ENCODE measurements around the gene AFF3. TPM values are rescaled to one million over a fixed set of nuclear protein-coding genes. Genes with fewer than 3 reads are reported as not detected.

The AFF3 gene
- total RNA-seq, 1 donor: 23.2 TPM

DNA sequence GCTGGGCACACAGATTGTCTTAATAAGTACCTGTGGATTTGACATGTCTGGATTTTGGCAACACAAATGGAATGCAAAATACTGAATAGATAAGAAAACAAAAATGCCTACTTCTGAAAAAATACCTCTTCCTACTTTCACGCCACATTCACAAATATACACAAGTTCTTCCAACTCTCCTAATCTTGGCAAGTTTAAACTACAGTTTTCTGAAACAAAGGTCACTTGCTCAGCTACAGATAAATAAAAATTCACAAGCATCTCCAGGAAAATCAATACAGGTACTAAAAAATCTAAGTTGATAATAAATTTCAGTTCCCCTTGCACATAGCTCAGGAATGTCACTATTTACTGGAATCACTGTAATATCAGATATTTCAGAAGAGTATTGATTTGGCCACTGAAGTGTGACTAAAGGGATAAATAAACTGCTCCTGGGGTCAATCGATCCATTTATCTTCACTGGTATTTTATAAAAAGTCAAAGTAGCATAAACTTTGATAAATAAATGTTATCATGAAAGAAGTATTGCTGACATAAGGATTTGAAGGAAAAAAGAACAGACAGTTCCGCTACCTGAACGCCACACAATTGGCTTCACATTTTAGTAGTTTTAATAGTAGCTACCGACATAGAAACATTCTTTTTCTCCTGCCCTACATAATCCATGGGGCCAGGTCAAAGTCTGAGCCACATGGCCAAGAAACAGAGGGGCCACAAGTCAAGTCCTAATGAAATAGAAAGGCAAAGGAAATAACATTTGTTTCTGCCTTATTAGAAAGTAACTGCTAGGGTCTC lies 243.1 kb downstream of the AFF3 start:
- no peak for DNase-seq (ENCODE audit: low read depth in 2 of 3, low spot score in 2 of 3)

DNA sequence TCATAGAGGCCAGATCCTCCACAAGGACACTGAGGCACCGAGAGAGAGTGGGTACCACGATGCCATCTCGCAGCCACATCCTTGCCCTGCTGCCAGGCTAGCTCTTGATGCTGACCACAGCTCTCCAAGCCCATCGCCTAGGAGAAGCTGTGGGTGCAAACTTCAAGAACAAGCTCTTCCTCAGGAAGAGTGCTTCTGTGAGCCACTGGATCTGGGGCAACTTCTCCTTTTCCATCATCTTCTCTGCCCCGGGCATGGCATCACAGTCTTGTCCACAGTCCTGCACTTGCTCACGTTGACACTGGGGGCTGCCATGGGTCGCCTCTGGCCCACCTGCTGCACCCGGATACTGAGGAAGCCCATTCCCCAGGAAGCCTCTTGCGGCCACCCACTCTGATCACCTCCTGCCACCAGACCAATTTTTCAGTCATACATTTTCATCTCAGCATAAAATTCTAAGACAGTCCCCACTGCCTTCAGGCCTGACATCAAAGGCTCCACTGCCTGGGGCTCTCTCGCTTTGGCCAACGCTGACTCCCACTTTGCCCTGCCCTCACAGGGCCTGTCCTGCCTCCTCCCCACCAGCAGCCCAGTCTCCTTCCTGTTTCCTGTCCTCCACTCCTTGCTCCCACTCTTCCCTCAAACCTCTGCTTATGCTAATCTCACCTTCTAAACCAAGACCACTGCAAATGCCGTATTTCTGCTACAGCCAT lies 243.9 kb downstream of the AFF3 start:
- peak in 2 of 3 donors; percentile 2 to 29 for DNase-seq (ENCODE audit: low read depth in 2 of 3, low spot score in 2 of 3)

GRCh38 chr2:99891428-99891780 lies 251.0 kb downstream of the AFF3 start:
- no peak for DNase-seq (ENCODE audit: low read depth in 2 of 3, low spot score in 2 of 3)

- DNase-seq (ENCODE audit: low read depth in 2 of 3, low spot score in 2 of 3): no peak
Measured at GRCh38 chr2:99890568-99891427, 251.6 kb downstream of the AFF3 start.

GRCh38 chr2:99888617-99889016 lies 253.8 kb downstream of the AFF3 start:
- DNase-seq (ENCODE audit: low read depth in 2 of 3, low spot score in 2 of 3): no peak

DNA sequence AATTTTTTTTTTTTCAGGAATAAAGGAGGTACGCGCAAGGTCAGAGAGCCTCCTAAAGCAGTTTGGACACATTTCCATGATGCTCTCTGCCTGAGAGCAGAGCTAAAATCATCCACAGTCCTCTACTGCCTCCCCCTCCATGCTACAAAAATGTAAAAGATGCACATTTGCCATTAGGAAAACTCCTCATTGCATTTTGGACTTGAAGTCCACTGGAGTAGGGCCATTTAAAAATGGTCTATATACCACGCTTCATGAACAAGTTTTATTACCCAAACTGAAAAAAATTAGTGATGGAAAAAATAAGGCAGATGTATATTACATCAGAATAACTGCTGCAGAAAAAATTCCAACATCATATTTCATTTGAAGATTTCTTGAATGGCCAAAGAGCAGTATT lies 256.0 kb downstream of the AFF3 start:
- no peak for DNase-seq (ENCODE audit: low read depth in 2 of 3, low spot score in 2 of 3)

DNA sequence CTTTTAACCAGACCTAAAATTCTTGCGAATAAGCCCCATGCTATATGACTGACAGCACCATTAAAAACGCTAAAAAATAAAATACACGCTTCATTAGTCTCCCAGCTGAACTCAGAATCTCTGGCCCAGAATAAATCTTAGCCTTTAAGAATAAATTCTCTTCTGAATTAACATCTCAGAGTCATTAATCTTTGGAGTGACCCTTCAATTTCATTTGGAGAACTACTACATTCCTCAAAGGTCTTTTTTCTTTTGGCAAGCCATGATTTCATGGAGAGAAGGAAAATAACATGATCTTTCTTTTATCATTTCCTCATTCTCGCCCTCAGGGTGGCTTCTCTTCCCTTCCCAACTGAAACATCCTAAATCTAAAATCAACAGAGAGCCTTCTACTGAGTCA lies 259.0 kb downstream of the AFF3 start:
- no peak for DNase-seq (ENCODE audit: low read depth in 2 of 3, low spot score in 2 of 3)

GRCh38 chr2:99881901-99882591 lies 260.3 kb downstream of the AFF3 start:
- DNase-seq (ENCODE audit: low read depth in 2 of 3, low spot score in 2 of 3): peak in 1 of 3 donors; percentile 74

- no peak for DNase-seq (ENCODE audit: low read depth in 2 of 3, low spot score in 2 of 3)
Measured at GRCh38 chr2:99880964-99881294, 261.5 kb downstream of the AFF3 start.

GRCh38 chr2:99880148-99880963 lies 262.0 kb downstream of the AFF3 start:
- no peak for DNase-seq (ENCODE audit: low read depth in 2 of 3, low spot score in 2 of 3)

DNA sequence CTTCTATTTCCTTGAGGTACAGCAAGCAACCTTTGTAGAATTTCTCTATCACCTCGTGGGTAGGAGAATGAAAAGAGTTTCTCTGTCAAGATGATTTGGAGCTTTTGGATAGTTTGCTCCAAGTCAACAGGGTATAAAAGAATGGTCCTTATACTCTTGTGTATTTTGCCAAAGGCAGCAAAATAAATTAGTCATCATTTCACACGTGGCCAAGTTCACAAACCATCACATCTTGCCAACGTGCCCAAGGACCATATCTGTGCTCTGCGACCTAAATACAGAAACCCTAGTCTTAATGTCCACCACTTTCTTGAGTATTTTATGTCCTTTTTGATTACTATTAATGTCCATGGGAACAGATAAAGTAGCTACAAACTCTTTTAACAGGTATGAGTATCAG lies 262.9 kb downstream of the AFF3 start:
- DNase-seq (ENCODE audit: low read depth in 2 of 3, low spot score in 2 of 3): no peak

GRCh38 chr2:99878581-99879350 lies 263.6 kb downstream of the AFF3 start:
- DNase-seq (ENCODE audit: low read depth in 2 of 3, low spot score in 2 of 3): no peak

- DNase-seq (ENCODE audit: low read depth in 2 of 3, low spot score in 2 of 3): no peak
Measured at GRCh38 chr2:99877963-99878362, 264.4 kb downstream of the AFF3 start.

GRCh38 chr2:99876956-99877355 lies 265.4 kb downstream of the AFF3 start:
- DNase-seq (ENCODE audit: low read depth in 2 of 3, low spot score in 2 of 3): no peak

DNA sequence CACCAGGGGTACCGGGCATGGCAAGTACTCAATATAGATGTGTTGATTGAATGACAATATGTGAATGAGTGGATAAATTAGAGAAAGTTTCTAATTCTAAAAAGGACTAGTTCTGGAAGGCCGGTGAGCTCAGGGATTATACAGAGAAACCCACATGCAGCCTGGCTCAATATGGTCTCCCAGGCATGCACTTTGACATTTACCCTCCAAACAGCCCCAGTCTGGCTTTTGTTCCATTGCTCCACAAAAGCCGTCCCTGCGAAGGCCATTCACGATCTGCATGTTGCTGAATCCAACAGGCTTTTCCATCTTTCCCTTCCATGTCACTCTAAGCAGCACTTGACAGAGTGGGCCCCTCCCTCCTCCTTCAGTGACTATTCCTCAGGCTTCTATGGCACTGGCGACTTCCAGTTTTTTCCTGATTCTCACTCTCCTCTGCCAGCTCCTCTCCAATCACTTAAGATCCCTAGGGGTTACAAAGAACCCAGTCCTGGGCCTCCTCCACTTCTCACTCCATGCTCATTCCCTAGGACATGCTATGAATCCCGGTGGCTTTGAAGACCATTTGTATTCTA lies 266.7 kb downstream of the AFF3 start:
- no peak for DNase-seq (ENCODE audit: low read depth in 2 of 3, low spot score in 2 of 3)

- DNase-seq (ENCODE audit: low read depth in 2 of 3, low spot score in 2 of 3): no peak
Measured at GRCh38 chr2:99868260-99868659, 274.1 kb downstream of the AFF3 start.

- peak in 2 of 3 donors; percentile 10 to 47 for DNase-seq (ENCODE audit: low read depth in 2 of 3, low spot score in 2 of 3)
Measured at GRCh38 chr2:99867770-99868169, 274.6 kb downstream of the AFF3 start.

DNA sequence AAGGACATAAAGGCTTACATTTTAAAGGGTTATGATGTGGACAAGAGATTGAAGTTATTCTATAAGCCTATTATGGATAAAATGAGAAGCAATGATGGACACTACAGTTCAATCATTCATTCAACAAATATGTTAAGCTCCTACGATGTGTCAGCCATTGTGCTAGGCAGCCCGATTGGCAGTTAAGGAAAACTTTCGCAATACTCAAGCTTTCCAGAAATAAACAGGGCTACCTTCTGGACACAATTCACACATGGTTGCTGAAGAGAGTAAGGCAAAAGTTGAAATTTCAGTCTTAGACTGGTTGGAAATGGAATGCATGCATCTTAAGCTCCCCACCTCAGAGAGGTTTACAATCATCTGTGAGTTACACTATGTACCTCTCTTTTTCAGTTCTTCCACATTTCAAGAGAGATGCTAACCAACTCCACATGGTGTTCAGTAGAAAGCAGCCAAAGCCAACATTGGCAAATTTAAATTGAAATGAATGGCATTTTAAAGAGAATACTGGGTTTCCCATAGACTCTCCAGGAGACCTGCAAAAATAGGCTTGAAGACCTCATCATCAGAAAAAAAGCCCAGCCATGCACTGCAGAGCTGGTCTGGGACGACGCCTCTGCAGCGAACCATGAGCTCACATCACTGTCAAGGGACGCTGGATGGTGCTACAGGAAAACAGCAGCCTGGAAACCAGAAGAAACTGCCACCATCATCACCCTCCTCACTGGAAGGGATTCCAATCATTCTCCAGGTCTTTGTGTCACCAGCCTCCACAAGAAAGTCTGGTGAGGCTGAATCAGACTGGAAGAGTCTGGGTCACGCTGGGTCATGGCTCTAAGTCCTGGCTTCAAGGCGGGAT lies 276.3 kb downstream of the AFF3 start:
- DNase-seq (ENCODE audit: low read depth in 2 of 3, low spot score in 2 of 3): no peak

All from hematopoietic multipotent progenitor cell (in vitro differentiated cells).